Activated T-cell treated with anti-CD3 and anti-CD28 coated beads, Interleukin-2, amount 50 U/mL, for 4 hours (primary cell): ENCODE measurements around the gene PAGR1. TPM values are rescaled to one million over a fixed set of nuclear protein-coding genes. Genes with fewer than 3 reads are reported as not detected.
"Not testable (repeated sequence)": the region's sequence is repeated elsewhere in the genome, so short reads cannot be mapped to it uniquely, and the experiment has no call there.

Source experiments
- ATAC-seq, 2 donors: fragments of 200-7000 bp; cut with Tn5 transposase; one replicate each; pipeline ENCODE4 v1.10.0; 2021
- DNase-seq: peaks from one replicate; pipeline ENCODE4 v3.0.0-alpha.2; 2020
- H3K27me3 Mint-ChIP-seq: one replicate; pipeline ENCODE4 v1.8.0; 2021; ENCODE audit warnings: low read depth, mixed read lengths
- H3K36me3 Mint-ChIP-seq: one replicate; pipeline ENCODE4 v1.8.0; 2022; ENCODE audit warnings: mixed read lengths; ENCODE audit not compliant: insufficient read depth
- H3K4me1 Mint-ChIP-seq: one replicate; pipeline ENCODE4 v1.8.0; 2021; ENCODE audit warnings: low read depth, mixed read lengths
- H3K4me3 Mint-ChIP-seq: one replicate; pipeline ENCODE4 v1.8.0; 2021; ENCODE audit warnings: mild to moderate bottlenecking, moderate library complexity, mixed read lengths
- H3K9me3 Mint-ChIP-seq: one replicate; pipeline ENCODE4 v1.8.0; 2021; ENCODE audit warnings: mixed read lengths
- total RNA-seq, 3 donors: library from RNA; stranded (reverse); gene quantifications; one replicate each; pipeline ENCODE4 v1.2.1, GENCODE V29; 2021

Gene PAGR1
- total RNA-seq, 3 donors from 2014 or later, result 35.2 to 40.9 (median 40.7) TPM

GRCh38 chr16:29787155-29787554 lies 28.8 kb upstream of the PAGR1 start:
- peaks cover 38% of the 10 kb centered on the region for H3K4me1 Mint-ChIP-seq
- not testable (repeated sequence) for H3K36me3 Mint-ChIP-seq, H3K4me3 Mint-ChIP-seq, H3K9me3 Mint-ChIP-seq, ATAC-seq, H3K27me3 Mint-ChIP-seq, DNase-seq

GRCh38 chr16:29789775-29790182 lies 26.2 kb upstream of the PAGR1 start:
- H3K4me3 Mint-ChIP-seq, result peak overlapping the region; percentile 99
- H3K27me3 Mint-ChIP-seq, result no peaks in the 10 kb centered on the region
- peaks cover 43% of the 10 kb centered on the region for H3K4me1 Mint-ChIP-seq
- H3K36me3 Mint-ChIP-seq, result peaks cover 11% of the 10 kb centered on the region
- no peaks in the 10 kb centered on the region for H3K9me3 Mint-ChIP-seq
- ATAC-seq, result no peak
- no peak for DNase-seq

GRCh38 chr16:29790183-29790948 lies 25.6 kb upstream of the PAGR1 start, which contains the start of gene KIF22:
TSS of gene KIF22 (plus strand) at chr16:29790751. CDS start at chr16:29790760, 9 bp downstream.
- Mint-ChIP-seq H3K36me3 (peaks cover 11% of the 10 kb centered on the region), H3K4me3 (peak within 1 kb of the TSS; percentile 99)
- DNase-seq, result peak; percentile 99

GRCh38 chr16:29790949-29791844 lies 24.8 kb upstream of the PAGR1 start:
- Mint-ChIP-seq H3K36me3 (peaks cover 11% of the 10 kb centered on the region), H3K4me1 (peaks cover 33% of the 10 kb centered on the region), H3K4me3 (peak overlapping the region; percentile 99), H3K27me3 (no peaks in the 10 kb centered on the region), H3K9me3 (no peaks in the 10 kb centered on the region)
- peak; percentile 22 to 31 for ATAC-seq
- no peak for DNase-seq

More at GRCh38 chr16:29790183-29790948, 25.6 kb upstream of the PAGR1 start, which contains the start of gene KIF22:
- Mint-ChIP-seq H3K27me3 (no peaks in the 10 kb centered on the region), H3K9me3 (no peaks in the 10 kb centered on the region), H3K4me1 (peaks cover 37% of the 10 kb centered on the region)
- peak; percentile 96 to 98 for ATAC-seq

GRCh38 chr16:29791845-29792807 lies 23.8 kb upstream of the PAGR1 start:
- no peak for ATAC-seq
- Mint-ChIP-seq H3K4me3 (peak overlapping the region; percentile 99), H3K4me1 (peaks cover 33% of the 10 kb centered on the region), H3K27me3 (no peaks in the 10 kb centered on the region), H3K9me3 (no peaks in the 10 kb centered on the region), H3K36me3 (peaks cover 15% of the 10 kb centered on the region)
- DNase-seq, result no peak

- DNase-seq, ATAC-seq, H3K27me3 Mint-ChIP-seq, H3K9me3 Mint-ChIP-seq, H3K4me3 Mint-ChIP-seq: not testable (repeated sequence)
- Mint-ChIP-seq H3K4me1 (peaks cover 33% of the 10 kb centered on the region), H3K36me3 (peaks cover 20% of the 10 kb centered on the region)
Measured at GRCh38 chr16:29793153-29793552, 22.8 kb upstream of the PAGR1 start.

- H3K36me3 Mint-ChIP-seq, result peaks cover 26% of the 10 kb centered on the region
- H3K27me3 Mint-ChIP-seq, result no peaks in the 10 kb centered on the region
- H3K9me3 Mint-ChIP-seq, result no peaks in the 10 kb centered on the region
- no peak overlapping the region for H3K4me3 Mint-ChIP-seq
- no peak for DNase-seq
- peaks cover 31% of the 10 kb centered on the region for H3K4me1 Mint-ChIP-seq
- ATAC-seq, result no peak
Measured at GRCh38 chr16:29794231-29794710, 21.7 kb upstream of the PAGR1 start.

GRCh38 chr16:29802416-29802935 lies 13.5 kb upstream of the PAGR1 start:
- no peak overlapping the region for H3K4me3 Mint-ChIP-seq
- DNase-seq, result no peak
- H3K9me3 Mint-ChIP-seq, result no peaks in the 10 kb centered on the region
- peaks cover 24% of the 10 kb centered on the region for H3K36me3 Mint-ChIP-seq
- no peak for ATAC-seq
- no peaks in the 10 kb centered on the region for H3K27me3 Mint-ChIP-seq
- H3K4me1 Mint-ChIP-seq, result peaks cover 15% of the 10 kb centered on the region

GRCh38 chr16:29804020-29804419 lies 11.9 kb upstream of the PAGR1 start:
- H3K9me3 Mint-ChIP-seq, result no peaks in the 10 kb centered on the region
- no peak for ATAC-seq
- H3K27me3 Mint-ChIP-seq, result no peaks in the 10 kb centered on the region
- H3K36me3 Mint-ChIP-seq, result peaks cover 20% of the 10 kb centered on the region
- no peak for DNase-seq
- peak overlapping the region; percentile 96 for H3K4me3 Mint-ChIP-seq
- H3K4me1 Mint-ChIP-seq, result peaks cover 27% of the 10 kb centered on the region

- no peak for ATAC-seq
- peaks cover 29% of the 10 kb centered on the region for H3K4me1 Mint-ChIP-seq
- H3K9me3 Mint-ChIP-seq, result no peaks in the 10 kb centered on the region
- H3K27me3 Mint-ChIP-seq, result no peaks in the 10 kb centered on the region
- DNase-seq, result no peak
- H3K36me3 Mint-ChIP-seq, result peaks cover 22% of the 10 kb centered on the region
- H3K4me3 Mint-ChIP-seq, result peak overlapping the region; percentile 96
Measured at GRCh38 chr16:29804455-29805231, 11.3 kb upstream of the PAGR1 start.

GRCh38 chr16:29805232-29806098 lies 10.5 kb upstream of the PAGR1 start:
- peaks cover 22% of the 10 kb centered on the region for H3K36me3 Mint-ChIP-seq
- peak; percentile 61 to 68 for ATAC-seq
- peak; percentile 97 for DNase-seq
- peaks cover 36% of the 10 kb centered on the region for H3K4me1 Mint-ChIP-seq
- H3K4me3 Mint-ChIP-seq, result peak overlapping the region; percentile 96
- no peaks in the 10 kb centered on the region for H3K9me3 Mint-ChIP-seq
- no peaks in the 10 kb centered on the region for H3K27me3 Mint-ChIP-seq

- Mint-ChIP-seq H3K9me3 (no peaks in the 10 kb centered on the region), H3K27me3 (no peaks in the 10 kb centered on the region), H3K4me3 (peak within 1 kb of the TSS; percentile 98), H3K4me1 (peaks cover 43% of the 10 kb centered on the region), H3K36me3 (peaks cover 17% of the 10 kb centered on the region)
- ATAC-seq (peak; percentile 1 to 2), DNase-seq (peak; percentile 74)
Measured at GRCh38 chr16:29806099-29806579, 9.8 kb upstream of the PAGR1 start, which contains the start of gene MAZ. TSS of gene MAZ (plus strand) at chr16:29806529. CDS start at chr16:29806702, 173 bp downstream.
